GM12878 (cell line): ENCODE measurements around the gene SMIM14.

Source experiments
- CEBPB ChIP-seq, 2 experiments: fragments of 150-350 bp in 1 of 2; IDR thresholded peaks; 2 replicates each; pipeline ENCODE4 v1.6.1; 2012 to 2014; ENCODE audit warnings: low read depth in 2 of 2, low read length in 2 of 2, borderline replicate concordance in 1 of 2, inconsistent platforms in 1 of 2
- CTCF ChIP-seq, 3 experiments: IDR thresholded peaks in 2 of 3; conservative IDR thresholded peaks in 1 of 3; 2 replicates each; pipeline ENCODE4 v1.5.1; 2011; ENCODE audit warnings: low read depth in 3 of 3, low read length in 3 of 3, mild to moderate bottlenecking in 3 of 3, control low read depth in 2 of 3, moderate library complexity in 2 of 3, inconsistent platforms in 1 of 3, mixed read lengths in 1 of 3; ENCODE audit not compliant: control insufficient read depth in 2 of 3, insufficient read depth in 1 of 3; ENCODE audit errors: extremely low read depth in 1 of 3
- KDM1A ChIP-seq: fragments of 200-600 bp; sonication (generic); IDR thresholded peaks from 2 replicates; pipeline ENCODE4 v1.6.1; 2016; ENCODE audit warnings: borderline replicate concordance
- NFYB ChIP-seq: IDR thresholded peaks from 2 replicates; pipeline ENCODE4 v1.6.1; 2011; ENCODE audit warnings: low read depth, mild to moderate bottlenecking, low read length, improper control_type of control experiment, moderate library complexity; ENCODE audit not compliant: insufficient read depth
- RELB ChIP-seq: fragments of 450-650 bp; IDR thresholded peaks from 2 replicates; pipeline ENCODE4 v1.6.1; 2017; ENCODE audit warnings: low read depth, mild to moderate bottlenecking, moderate library complexity

GRCh38 chr4:39565878-39566600 lies 72.6 kb downstream of the SMIM14 start:
- no peak for TF ChIP-seq KDM1A
- TF ChIP-seq CTCF (IDR thresholded peaks at IDR 0.05 in 2 of 3, conservative IDR thresholded peaks at IDR 0.05 in 1 of 3; ENCODE audit: control insufficient read depth in 2 of 3, extremely low read depth in 1 of 3, insufficient read depth in 1 of 3, low read depth in 3 of 3, low read length in 3 of 3) = no peak
- TF ChIP-seq CEBPB (IDR thresholded peaks at IDR 0.05; ENCODE audit: borderline replicate concordance in 1 of 2, low read depth in 2 of 2, low read length in 2 of 2) = no peak
- no peak for TF ChIP-seq RELB
- TF ChIP-seq NFYB = no peak
